HG02840 (cell line): ENCODE measurements around the gene CEP41.

ENCODE experiments used
- ATAC-seq: cut with Tn5 transposase; IDR thresholded peaks from one replicate; pipeline ENCODE4 v1.9.1; 2021; ENCODE audit warnings: mild to moderate bottlenecking, moderate library complexity, moderate number of reproducible peaks; ENCODE audit not compliant: unreplicated experiment, low FRiP score

Gene CEP41

GRCh38 chr7:130423501-130424037 is 17.2 kb downstream of the CEP41 start:
- ATAC-seq: no peak

DNA sequence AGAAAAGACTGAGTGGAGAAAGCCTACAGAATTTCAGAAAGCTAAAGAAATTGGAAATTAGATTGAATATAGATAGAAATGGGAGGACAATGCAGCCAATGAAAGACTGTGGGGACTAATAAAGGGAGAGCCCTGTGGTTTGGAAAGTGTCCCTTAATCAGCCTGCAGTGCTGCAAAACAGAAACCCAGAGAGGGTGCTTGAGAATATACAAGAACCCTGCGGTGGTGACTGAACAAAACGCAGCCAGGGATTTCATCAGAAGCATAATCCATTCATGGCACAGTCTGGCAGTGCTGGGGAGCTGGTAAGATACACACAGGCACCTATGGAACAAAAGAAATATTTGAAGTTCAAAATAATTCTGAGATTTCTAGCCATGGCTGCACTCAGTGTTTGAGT is 19.1 kb downstream of the CEP41 start:
- ATAC-seq: no peak

DNA sequence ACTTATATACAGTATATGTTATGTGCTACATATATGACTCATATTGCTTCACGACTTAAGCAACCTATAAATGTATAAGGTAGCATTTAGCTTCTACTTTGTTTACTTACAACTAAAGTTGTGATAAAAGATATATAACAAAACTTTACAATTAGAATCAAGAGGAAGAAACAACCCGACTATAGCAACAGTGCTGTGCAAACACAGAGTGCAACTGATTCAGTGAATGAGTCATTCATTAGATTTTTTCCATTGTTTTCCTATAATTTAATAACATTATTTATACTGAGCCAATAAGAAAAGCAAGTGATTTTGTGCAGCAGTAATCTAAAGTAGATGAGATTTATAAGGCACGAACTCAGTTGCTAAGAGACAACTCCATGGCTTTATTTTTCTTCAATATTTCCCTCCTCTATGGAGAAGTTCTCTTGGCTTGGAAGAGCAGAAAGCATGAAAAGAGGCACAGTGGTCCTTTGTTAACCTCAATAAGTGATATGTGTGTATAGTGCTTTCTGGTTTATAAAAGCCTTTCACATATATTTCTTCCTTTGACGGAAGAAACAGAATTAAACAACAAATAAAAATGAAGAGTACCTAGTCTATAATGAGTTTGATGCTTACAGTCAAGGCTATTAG is 19.8 kb downstream of the CEP41 start:
- ATAC-seq: no peak

DNA sequence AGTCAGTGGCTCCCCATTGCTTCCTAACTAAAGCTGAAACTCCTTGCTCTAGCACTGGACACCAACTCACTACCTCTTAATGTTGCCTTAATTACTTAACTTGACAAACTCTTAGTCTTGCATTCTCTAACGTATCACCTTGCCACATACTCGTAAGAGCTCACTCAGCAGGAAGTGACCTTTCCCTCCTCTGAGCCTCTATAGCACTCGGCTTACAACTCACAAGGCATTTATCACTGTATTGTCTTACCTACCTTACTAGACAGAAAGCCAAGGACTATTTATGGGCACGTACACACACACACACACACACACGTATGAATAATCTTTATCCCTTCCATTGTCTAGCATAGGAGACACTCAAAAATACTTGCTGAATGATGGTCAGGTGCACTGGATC is 21.2 kb downstream of the CEP41 start:
- no peak for ATAC-seq

GRCh38 chr7:130418306-130418705 is 22.5 kb downstream of the CEP41 start:
- ATAC-seq: no peak

DNA sequence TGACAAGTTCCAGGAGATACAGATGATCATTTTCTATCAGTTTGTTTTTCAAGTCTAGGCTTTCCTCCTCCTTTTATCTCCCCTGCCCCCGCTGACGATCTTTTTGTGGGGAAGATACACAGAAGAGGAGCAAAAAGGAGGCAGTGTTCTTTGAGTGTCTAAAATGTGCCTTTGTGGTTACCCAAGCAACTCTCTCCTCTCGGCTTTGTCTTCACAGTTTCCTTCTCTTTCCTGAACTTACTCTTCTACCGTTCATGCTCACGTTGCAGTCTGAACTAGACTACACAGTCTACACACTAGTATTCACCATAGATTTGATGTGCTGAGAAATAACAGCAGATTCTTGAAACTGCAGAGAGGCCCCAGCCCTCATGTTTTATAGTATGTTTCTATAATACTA is 23.6 kb downstream of the CEP41 start:
- ATAC-seq: no peak

GRCh38 chr7:130415006-130415405 is 25.8 kb downstream of the CEP41 start:
- ATAC-seq: no peak

GRCh38 chr7:130413201-130413600 is 27.6 kb downstream of the CEP41 start:
- no peak for ATAC-seq

DNA sequence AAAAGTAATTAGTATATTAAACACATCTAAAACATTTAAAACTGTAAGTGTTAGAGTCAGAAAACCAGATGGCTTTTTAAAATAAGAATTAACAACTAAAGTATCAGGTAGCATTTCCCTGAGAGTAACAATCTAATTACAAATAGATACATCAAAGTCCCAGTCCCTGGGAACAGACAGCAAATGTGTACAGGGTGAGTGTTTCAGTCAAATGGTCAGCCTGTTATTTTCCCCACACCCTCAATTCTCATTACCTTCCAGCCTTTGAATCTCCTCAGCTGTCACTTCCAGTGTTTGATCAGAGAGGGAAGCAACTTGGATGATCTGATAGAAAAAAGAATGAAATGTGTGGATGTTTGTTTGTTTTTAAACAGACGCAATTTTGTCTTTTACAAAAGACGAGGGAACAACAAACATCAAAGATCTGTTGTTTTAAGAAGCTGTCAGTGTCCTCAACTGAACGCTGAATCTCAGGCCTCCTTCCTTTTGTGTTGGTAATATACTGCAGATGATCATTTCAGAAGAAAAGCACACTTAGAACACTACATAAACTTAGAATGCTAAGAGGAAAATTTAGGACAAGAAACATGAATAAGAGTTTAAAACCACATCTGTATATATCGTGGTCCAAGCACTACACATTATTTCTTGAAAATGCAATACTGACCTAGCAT is 29.8 kb downstream of the CEP41 start:
- no peak for ATAC-seq

- ATAC-seq: no peak
Measured at GRCh38 chr7:130409712-130410072, 31.1 kb downstream of the CEP41 start.

DNA sequence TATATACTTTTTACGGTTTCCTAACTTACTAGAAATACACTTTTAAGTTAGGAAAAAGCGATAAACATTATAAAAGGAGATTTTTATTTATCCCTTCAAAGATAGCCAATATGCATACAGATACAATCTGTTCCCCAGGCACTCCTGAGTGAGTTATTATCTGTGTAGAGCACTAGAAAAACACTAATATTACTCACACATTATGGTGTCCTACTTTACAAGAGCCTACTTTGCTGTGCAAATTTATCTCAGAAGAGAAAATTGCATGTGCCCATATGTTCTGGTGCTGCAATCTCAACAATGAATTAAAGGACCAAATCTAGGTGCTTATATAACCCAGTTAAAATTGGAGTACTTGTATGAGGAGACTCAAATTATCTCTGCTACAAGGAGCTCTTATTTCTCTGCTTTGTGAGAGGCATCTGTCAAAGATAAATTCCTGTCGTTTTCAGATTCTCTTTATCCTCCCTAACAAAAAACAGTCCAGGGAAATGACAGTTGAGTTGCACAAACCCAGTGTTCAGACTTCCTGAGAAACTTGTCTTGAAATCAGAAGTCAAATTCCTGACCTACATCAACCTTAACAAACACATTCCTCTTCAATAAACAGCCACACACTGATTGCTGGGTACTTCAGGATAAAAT is 31.6 kb downstream of the CEP41 start:
- ATAC-seq: no peak

DNA sequence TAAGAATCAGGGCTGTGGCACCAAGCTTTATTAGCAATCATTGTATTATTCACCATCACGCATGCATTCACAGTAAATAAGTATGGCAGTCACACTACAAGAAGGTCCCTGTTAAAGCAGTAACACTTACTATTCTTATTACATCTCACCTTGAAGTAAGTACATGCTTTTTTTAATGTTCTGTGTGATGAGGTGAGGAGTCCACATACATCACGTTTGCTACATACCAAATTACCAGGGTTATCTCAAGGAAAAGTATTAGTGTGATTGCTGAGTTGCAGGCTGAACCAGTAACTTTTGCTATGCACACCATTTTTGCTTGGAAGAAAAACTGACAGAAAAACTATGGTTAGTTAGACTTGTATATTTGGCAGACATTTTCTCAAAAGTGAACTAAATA is 35.8 kb downstream of the CEP41 start:
- no peak for ATAC-seq

GRCh38 chr7:130401578-130401977 is 39.2 kb downstream of the CEP41 start:
- ATAC-seq: no peak

DNA sequence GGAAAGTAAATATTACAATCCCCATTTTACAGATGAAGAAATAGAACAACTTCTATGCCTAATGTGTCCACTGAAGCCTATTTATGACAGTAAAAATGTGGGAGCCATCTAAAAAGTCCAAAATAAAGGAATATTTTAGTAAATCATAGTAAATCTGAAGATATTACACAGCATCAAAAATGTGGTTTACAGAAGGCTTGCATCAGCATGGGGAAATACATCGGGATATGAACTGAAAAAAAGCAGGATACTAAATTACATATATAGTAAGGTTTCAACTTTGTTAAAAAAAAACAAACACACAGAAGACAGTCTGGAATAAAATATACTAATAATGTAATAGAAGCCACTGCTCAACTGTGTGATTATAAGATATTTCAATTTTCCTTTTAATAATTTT is 39.7 kb downstream of the CEP41 start:
- ATAC-seq: no peak

GRCh38 chr7:130400120-130400572 is 40.7 kb downstream of the CEP41 start:
- no peak for ATAC-seq

DNA sequence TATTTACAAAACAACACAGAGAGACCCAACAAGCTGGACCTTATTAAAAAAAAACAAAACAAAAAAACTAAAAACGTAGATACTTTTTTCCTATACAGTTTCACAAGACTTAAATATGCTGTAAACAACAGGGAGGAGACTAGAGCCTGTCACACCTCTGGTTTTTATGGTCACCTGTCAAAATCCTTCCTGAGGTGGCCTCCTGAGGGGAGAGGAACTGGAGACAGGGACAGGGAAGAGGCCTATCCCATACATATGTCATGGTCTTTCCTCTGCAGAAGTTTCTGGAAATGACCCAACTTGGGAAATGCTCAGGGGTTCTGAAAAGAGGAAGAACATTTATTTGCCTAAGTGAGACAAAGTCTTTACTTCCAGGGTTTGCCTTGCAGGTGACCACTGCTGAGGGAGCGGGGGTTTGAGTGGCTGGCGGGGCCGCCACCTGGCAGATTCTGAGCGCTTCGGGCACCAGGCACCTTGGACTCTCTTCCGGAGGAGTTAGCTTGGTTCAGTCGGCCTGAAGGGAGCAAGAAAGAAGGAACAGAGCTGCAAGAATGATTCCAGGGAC is 42.2 kb downstream of the CEP41 start:
- no peak for ATAC-seq

DNA sequence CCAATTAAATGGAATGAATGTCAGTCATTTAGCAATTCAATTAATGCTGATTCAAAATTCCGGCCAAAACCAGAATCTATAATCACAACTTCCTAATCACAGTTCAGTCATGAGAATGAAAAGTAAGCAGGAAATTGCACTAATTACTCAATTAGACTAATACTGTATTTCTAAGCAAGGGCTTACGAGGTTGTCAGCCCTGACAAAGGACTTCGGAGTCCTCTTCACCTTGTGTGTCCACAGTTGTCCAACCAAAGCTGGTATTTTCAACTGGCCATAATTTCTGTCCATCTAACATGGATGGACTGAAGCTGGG is 43.1 kb downstream of the CEP41 start:
- no peak for ATAC-seq

DNA sequence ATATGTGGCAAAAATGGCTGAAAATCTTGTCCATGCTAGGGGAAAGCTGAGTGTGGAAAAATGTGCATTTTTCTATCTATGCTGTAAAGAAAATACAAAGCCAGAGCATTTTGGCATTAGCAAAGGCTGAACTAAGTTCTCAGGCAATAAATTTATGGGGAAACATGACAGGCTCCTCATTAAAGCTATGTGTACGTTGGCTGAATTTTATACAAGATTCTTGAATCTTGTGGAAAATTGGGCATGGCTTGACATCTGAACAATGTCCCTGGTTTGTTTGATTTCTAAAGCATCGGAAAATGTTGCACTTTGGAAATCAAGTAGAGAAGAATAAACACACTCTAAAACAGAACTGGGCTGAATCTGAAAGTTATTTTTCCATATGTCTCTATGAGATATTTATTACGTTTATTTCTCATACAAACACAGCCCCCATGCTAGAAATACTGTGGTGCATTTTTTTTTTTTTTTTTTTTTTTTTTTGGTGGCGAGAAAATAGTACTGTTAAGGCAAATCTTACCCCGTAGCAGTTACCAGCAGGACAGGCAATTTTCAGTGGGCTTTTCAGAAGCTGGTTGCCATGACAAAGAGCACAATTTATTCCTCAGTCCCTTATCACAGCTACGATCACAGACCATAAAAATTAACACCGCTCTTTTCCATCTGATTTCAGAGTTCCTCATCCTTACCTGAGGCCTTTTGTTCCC is 43.6 kb downstream of the CEP41 start:
- ATAC-seq: no peak

DNA sequence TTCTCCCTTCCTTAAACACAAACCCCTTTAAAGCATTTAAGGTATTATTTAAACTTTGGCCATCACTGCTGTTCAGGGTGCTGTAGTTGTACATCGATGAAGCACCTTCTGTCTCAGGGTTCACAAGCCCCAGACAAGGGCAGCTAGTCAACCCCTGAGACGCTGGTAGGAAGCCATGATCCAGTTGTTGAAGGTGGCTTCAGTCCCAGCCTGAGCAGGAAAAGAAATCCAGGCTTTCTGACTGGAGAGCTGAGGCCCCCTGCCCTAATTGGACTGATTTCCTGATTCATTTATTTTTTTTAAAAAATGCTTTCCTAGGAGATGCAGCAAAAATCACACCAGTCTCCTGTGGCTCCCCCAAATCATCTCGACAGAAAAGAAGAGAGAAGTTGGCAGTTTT is 44.7 kb downstream of the CEP41 start:
- no peak for ATAC-seq

GRCh38 chr7:130395421-130395820 is 45.4 kb downstream of the CEP41 start:
- ATAC-seq: no peak
